ENCODE results near the gene ATP6V1B1.

DNA sequence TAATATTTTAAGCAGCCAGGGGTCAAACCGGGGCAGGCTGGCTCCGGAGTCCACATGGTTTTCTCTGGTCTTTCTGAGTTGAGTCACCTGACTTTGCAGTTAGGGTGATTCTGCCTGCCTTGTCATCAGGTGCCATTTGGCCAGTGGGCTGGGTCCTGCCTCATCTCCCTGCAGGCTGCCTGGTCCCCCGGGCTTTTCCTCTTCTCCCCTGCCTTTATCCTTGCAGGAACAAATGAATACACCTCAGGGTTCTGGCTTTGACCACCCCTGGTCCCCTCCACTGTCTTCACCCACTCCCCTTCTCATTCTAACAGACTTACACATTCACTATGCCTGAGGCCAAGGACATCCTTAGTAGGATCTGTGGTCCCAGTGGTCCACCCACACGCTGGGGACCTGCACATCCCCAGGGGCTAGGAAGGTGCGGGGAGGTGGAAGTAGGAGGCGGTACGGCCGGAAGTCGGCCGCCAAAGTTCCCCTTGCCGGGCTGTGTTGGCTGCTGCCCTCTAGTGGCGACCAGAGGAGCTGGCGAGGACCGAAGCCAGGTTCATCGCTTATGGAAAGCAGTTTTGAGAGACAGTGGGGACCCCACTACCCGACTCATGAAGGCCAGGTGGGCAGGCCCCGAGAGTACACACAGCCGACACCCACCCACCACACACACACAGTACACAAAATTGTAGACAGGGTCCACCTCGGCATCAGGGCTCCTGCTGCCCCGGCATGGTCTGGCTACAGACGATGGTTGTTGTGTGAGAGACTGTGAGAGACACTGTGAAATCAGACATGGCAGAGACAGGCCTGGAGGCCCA is 65.3 kb downstream of the ATP6V1B1 start:
- TF ChIP-seq POLR2AphosphoS5 (IDR thresholded peaks at IDR 0.05) (no peak), CTCF (IDR thresholded peaks at IDR 0.05) (peak; percentile 70 to 95)

Data from suprapubic skin (tissue), 3 donors.